Stimulated activated naive B cell treated with anti-CD40 and anti-IgM and Interleukin-4, amounts not matched to agents 10 μg/mL and 1 μg/mL and 100 μg/mL, for 72 hours (primary cell): ENCODE results near the gene NPM1.

Experiments
- ATAC-seq, 2 donors: fragments of 150-1000 bp; cut with Tn5 transposase; replicated peaks; 2 replicates each; pipeline ENCODE4 v1.10.0; 2021; ENCODE audit warnings: moderate library complexity in 1 of 2
- DNase-seq: peaks from one replicate; pipeline ENCODE4 v3.0.0; 2021
- H3K27ac Mint-ChIP-seq: one replicate; pipeline ENCODE4 v1.8.0; 2022; ENCODE audit warnings: mild to moderate bottlenecking, mixed read lengths
- H3K27me3 Mint-ChIP-seq, 2 donors: one replicate each; pipeline ENCODE4 v1.8.0; 2022; ENCODE audit warnings: mixed read lengths in 2 of 2
- H3K36me3 Mint-ChIP-seq, 2 donors: one replicate each; pipeline ENCODE4 v1.8.0; 2022; ENCODE audit warnings: mixed read lengths in 2 of 2, mild to moderate bottlenecking in 1 of 2
- H3K4me1 Mint-ChIP-seq, 2 donors: one replicate each; pipeline ENCODE4 v1.8.0; 2022; ENCODE audit warnings: mixed read lengths in 2 of 2, mild to moderate bottlenecking in 1 of 2
- H3K4me3 Mint-ChIP-seq, 2 donors: one replicate each; pipeline ENCODE4 v1.8.0; 2022; ENCODE audit warnings: mild to moderate bottlenecking in 2 of 2, mixed read lengths in 2 of 2, moderate library complexity in 1 of 2
- H3K9me3 Mint-ChIP-seq, 2 donors: one replicate each; pipeline ENCODE4 v1.8.0; 2022; ENCODE audit warnings: mixed read lengths in 2 of 2, mild to moderate bottlenecking in 1 of 2

Gene NPM1

GRCh38 chr5:171451421-171451820 lies 63.8 kb downstream of the NPM1 start:
- ATAC-seq (peak; percentile 10 to 13), DNase-seq (no peak)
- Mint-ChIP-seq H3K4me1 (peaks cover 3 to 6% of the 10 kb centered on the region in 2 donors), H3K9me3 (no peaks in the 10 kb centered on the region), H3K27ac (no peak overlapping the region), H3K27me3 (peaks cover 48 to 87% of the 10 kb centered on the region in 2 donors), H3K36me3 (no peaks in the 10 kb centered on the region), H3K4me3 (peak overlapping the region; percentile 62 to 72)

- ATAC-seq (no peak), DNase-seq (no peak)
- Mint-ChIP-seq H3K36me3 (no peaks in the 10 kb centered on the region), H3K4me3 (no peak overlapping the region), H3K9me3 (no peaks in the 10 kb centered on the region), H3K27me3 (peaks cover 46 to 74% of the 10 kb centered on the region in 2 donors), H3K27ac (no peak overlapping the region), H3K4me1 (peaks cover 3 to 6% of the 10 kb centered on the region in 2 donors)
Measured at GRCh38 chr5:171453056-171453725, 65.5 kb downstream of the NPM1 start.

GRCh38 chr5:171453988-171454387 lies 66.3 kb downstream of the NPM1 start:
- H3K36me3 Mint-ChIP-seq: no peaks in the 10 kb centered on the region
- no peak for ATAC-seq
- H3K27ac Mint-ChIP-seq: no peak overlapping the region
- H3K27me3 Mint-ChIP-seq: peaks cover 39 to 71% of the 10 kb centered on the region in 2 donors
- H3K9me3 Mint-ChIP-seq: no peaks in the 10 kb centered on the region
- no peak overlapping the region for H3K4me3 Mint-ChIP-seq
- H3K4me1 Mint-ChIP-seq: peaks cover 3 to 6% of the 10 kb centered on the region in 2 donors
- DNase-seq: no peak

DNA sequence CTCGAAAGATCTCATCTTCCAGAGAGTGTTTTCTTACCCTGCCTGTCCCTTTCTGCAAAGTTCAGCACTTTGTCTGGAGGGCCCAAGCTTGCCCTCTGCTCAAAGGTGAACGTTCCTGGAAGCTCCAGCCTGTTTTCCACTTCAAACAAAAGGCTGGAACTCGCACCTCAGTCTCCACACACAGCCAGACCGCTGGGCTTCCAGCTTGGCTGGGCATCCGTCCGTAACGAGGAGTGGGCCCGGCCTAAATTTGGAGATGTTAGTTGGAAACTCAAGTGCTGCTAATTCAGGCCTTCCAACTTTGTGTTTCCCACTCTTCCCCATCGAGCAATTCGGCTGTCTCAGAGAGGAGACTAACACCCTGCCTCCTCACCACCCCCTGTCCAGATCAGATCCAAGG lies 66.9 kb downstream of the NPM1 start:
- Mint-ChIP-seq H3K4me1 (peaks cover 3 to 6% of the 10 kb centered on the region in 2 donors), H3K9me3 (peaks cover 0 to 2% of the 10 kb centered on the region in 2 donors), H3K27ac (no peak overlapping the region), H3K27me3 (peaks cover 38 to 70% of the 10 kb centered on the region in 2 donors), H3K36me3 (no peaks in the 10 kb centered on the region), H3K4me3 (no peak overlapping the region)
- no peak for DNase-seq
- ATAC-seq: no peak

GRCh38 chr5:171455522-171455921 lies 67.9 kb downstream of the NPM1 start:
- H3K27ac Mint-ChIP-seq: no peak overlapping the region
- DNase-seq (no peak), ATAC-seq (no peak)
- H3K4me1 Mint-ChIP-seq: peaks cover 3 to 6% of the 10 kb centered on the region in 2 donors
- no peaks in the 10 kb centered on the region for H3K36me3 Mint-ChIP-seq
- peaks cover 0 to 2% of the 10 kb centered on the region in 2 donors for H3K9me3 Mint-ChIP-seq
- H3K4me3 Mint-ChIP-seq: no peak overlapping the region
- H3K27me3 Mint-ChIP-seq: peaks cover 35 to 65% of the 10 kb centered on the region in 2 donors

GRCh38 chr5:171457208-171457981 lies 69.7 kb downstream of the NPM1 start:
- Mint-ChIP-seq H3K9me3 (peaks cover 0 to 2% of the 10 kb centered on the region in 2 donors), H3K27ac (no peak overlapping the region), H3K4me3 (no peak overlapping the region), H3K27me3 (peaks cover 26 to 57% of the 10 kb centered on the region in 2 donors), H3K36me3 (no peaks in the 10 kb centered on the region), H3K4me1 (no peaks in the 10 kb centered on the region)
- DNase-seq (no peak), ATAC-seq (no peak)

- H3K4me1 Mint-ChIP-seq: no peaks in the 10 kb centered on the region
- no peaks in the 10 kb centered on the region for H3K36me3 Mint-ChIP-seq
- H3K27ac Mint-ChIP-seq: no peak overlapping the region
- H3K9me3 Mint-ChIP-seq: peaks cover 0 to 2% of the 10 kb centered on the region in 2 donors
- H3K27me3 Mint-ChIP-seq: peaks cover 28 to 51% of the 10 kb centered on the region in 2 donors
- DNase-seq (no peak), ATAC-seq (no peak)
- no peak overlapping the region for H3K4me3 Mint-ChIP-seq
Measured at GRCh38 chr5:171459839-171460238, 72.2 kb downstream of the NPM1 start.
